ENCODE results near the gene PCDHGB2. TPM values are rescaled to one million over a fixed set of nuclear protein-coding genes. Genes with fewer than 3 reads are reported as not detected.
"Not testable (repeated sequence)": the region's sequence is repeated elsewhere in the genome, so short reads cannot be mapped to it uniquely, and the experiment has no call there.

Gene PCDHGB2
- polyA plus RNA-seq, 10 donors: 1.9 to 2.6 (median 2.2) TPM

DNA sequence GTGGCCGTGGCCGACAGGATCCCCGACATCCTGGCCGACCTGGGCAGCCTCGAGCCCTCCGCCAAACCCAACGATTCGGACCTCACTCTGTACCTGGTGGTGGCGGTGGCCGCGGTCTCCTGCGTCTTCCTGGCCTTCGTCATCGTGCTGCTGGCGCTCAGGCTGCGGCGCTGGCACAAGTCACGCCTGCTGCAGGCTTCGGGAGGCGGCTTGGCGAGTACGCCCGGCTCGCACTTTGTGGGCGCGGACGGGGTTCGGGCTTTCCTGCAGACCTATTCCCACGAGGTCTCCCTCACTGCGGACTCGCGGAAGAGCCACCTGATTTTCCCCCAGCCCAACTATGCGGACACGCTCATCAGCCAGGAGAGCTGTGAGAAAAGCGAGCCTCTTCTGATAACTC, 13.8 kb upstream of the PCDHGB2 start:
- not testable (repeated sequence) for DNase-seq

- DNase-seq: no peak
Measured at GRCh38 chr5:141349917-141350619, 9.7 kb upstream of the PCDHGB2 start, which contains the start of gene PCDHGB1. PCDHGB1 (plus strand) TSS chr5:141350099; CDS start chr5:141350261, 162 bp downstream.

DNA sequence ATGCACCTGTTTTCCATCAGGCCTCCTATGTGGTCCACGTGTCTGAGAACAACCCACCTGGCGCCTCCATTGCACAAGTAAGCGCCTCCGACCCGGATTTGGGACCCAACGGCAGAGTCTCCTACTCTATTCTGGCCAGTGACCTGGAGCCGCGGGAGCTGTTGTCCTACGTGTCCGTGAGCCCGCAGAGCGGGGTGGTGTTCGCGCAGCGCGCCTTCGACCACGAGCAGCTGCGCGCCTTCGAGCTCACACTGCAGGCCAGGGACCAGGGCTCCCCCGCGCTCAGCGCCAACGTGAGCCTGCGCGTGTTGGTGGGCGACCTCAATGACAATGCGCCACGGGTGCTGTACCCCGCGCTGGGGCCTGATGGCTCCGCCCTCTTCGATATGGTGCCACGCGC, 8.2 kb upstream of the PCDHGB2 start:
- no peak for DNase-seq

DNA sequence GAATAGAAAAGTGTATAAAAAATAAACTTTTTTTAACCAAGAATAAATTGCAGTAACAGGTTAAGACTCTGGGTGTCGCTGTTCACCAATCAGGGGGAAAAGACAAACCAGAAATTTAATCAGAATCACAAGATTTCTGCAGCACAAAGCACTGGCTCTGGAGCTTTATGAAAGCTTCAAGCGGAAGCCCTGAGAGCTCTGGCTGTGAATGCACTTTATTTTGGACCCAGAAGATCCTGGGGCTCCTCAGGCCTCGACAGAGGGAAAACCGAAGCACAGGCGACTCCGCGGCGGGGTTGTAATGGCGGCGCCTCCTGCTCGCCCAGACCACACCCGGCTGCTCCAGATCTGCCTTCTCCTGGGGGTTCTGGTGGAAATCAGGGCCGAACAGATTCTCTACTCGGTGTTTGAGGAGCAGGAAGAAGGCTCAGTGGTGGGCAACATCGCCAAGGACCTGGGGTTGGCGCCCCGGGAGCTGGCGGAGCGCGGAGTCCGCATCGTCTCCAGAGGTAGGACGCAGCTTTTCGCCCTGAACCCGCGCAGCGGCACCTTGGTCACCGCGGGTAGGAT, 4.8 kb upstream of the PCDHGB2 start, which contains the start of gene PCDHGA4:
PCDHGA4 (plus strand) TSS at position 122 of the 570 bp plus-strand sequence; CDS start at position 209, 87 bp downstream.
- DNase-seq: no peak

- DNase-seq: no peak
Measured at GRCh38 chr5:141355641-141356040, 4.2 kb upstream of the PCDHGB2 start.

DNA sequence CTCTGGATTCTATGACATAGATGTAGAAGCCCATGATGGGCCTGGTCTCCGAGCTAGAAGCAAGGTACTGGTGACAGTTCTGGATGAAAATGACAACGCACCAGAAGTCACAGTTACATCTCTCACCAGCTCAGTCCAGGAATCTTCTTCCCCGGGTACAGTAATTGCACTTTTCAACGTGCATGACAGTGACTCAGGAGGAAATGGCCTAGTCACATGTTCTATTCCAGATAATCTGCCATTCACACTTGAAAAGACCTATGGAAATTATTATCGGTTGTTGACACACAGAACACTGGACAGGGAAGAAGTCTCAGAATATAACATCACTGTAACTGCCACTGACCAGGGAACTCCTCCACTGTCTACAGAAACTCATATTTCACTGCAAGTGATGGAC, 3.7 kb upstream of the PCDHGB2 start:
- DNase-seq: no peak

GRCh38 chr5:141356950-141357349, 2.8 kb upstream of the PCDHGB2 start:
- no peak for DNase-seq

- DNase-seq: no peak
Measured at GRCh38 chr5:141360685-141361084, 891 bp downstream of the PCDHGB2 start.

GRCh38 chr5:141362719-141363118, 2.9 kb downstream of the PCDHGB2 start:
- DNase-seq: no peak

DNA sequence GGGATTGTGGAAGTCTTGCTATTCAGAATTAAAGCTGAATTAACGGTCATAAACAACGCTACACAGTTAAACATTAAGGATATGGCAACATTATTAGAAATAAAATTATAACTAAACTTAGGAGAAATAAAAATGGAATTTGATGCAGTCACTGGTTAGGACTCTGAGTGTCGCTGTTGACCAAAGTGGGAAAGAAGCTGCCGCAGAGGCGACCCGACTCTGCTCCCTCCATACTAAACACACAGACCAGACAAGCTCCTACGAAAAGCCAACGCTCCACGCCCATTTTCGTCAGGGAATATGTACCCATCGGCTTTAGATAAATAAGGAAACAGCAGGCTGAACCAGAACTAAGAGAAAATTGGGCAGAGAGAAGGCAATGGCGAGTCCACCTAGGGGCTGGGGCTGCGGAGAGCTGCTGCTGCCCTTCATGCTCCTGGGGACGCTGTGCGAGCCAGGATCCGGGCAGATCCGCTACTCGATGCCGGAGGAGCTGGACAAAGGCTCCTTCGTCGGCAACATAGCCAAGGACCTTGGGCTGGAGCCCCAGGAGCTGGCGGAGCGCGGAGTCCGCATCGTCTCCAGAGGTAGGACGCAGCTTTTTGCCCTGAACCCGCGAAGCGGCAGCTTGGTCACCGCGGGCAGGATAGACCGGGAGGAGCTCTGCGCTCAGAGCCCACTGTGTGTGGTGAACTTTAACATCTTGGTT, 4.3 kb downstream of the PCDHGB2 start, which contains the start of gene PCDHGA5:
PCDHGA5 (plus strand) TSS at position 211 of the 709 bp plus-strand sequence; CDS start at position 380, 169 bp downstream.
- peak in 1 of 3 donors; percentile 17 for DNase-seq

- DNase-seq: no peak
Measured at GRCh38 chr5:141366016-141366896, 6.5 kb downstream of the PCDHGB2 start.

- peak in 1 of 3 donors; percentile 17 for DNase-seq
Measured at GRCh38 chr5:141369994-141370848, 10.4 kb downstream of the PCDHGB2 start, which contains the start of gene PCDHGB3. PCDHGB3 (plus strand) TSS chr5:141370242; CDS start chr5:141370395, 153 bp downstream.

DNA sequence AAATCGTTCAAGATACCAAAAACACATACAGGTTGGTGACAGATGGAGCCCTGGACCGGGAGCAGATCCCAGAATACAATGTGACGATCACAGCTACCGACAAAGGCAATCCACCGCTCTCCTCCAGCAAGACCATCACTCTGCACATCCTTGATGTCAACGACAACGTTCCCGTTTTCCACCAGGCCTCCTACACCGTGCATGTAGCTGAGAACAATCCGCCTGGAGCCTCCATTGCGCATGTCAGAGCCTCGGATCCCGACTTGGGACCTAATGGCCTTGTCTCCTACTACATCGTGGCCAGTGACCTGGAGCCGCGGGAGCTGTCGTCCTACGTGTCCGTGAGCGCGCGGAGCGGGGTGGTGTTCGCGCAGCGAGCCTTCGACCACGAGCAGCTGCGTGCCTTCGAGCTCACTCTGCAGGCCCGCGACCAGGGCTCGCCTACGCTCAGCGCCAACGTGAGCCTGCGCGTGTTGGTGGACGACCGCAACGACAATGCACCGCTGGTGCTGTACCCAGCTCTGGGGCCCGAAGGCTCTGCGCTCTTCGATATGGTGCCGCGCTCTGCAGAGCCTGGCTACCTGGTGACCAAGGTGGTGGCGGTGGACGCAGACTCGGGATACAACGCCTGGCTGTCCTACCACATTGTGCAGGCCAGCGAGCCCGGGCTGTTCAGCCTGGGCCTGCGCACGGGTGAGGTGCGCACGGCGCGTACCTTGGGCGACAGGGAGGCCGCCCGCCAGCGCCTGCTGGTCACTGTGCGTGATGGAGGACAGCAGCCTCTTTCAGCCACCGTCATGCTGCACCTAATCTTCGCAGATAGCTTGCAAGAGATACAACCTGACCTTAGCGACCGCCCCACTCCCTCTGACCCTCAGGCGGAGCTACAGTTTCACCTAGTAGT, 12.0 kb downstream of the PCDHGB2 start:
- no peak for DNase-seq

DNA sequence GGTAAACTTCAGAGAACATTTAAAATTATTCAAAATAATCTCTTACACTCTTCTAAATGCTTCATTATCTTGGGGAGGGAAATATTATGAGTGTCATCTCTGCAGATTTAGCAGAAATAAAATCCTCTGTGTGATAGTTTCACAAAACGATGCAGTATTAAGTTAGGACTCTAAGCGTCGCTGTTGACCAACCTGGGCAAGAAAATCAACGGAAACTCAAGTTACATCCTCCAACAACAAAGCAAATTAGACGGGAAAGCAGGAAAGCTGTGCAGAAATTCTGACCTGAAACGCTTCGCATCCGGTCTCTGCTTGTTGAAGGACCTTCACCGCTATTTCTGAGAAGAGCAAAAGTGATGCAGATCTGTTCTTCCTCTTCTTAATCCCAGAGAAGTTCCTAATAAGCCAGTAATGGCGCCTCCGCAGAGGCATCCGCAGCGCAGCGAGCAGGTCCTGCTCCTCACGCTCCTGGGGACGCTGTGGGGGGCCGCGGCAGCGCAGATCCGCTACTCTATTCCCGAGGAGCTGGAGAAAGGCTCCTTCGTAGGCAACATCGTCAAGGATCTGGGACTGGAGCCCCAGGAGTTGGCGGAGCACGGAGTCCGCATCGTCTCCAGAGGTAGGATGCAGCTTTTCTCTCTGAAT, 14.0 kb downstream of the PCDHGB2 start, which contains the start of gene PCDHGA6:
PCDHGA6 (plus strand) TSS at position 219 of the 645 bp plus-strand sequence; CDS start at position 412, 193 bp downstream.
- peak in 1 of 3 donors; percentile 14 for DNase-seq

DNA sequence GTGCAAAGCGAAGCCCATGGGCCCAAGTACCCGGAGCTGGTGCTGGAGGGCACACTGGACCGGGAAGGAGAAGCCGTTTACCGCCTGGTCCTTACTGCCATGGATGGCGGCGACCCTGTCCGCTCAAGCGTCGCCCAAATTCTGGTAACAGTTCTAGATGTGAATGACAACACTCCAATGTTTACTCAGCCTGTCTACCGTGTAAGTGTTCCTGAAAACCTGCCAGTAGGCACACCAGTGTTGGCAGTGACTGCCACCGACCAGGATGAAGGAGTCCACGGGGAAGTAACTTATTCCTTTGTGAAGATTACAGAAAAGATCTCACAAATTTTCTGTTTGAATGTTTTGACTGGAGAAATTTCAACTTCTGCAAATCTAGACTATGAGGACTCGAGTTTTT, 14.8 kb downstream of the PCDHGB2 start:
- DNase-seq: no peak

GRCh38 chr5:141375444-141376155, 15.8 kb downstream of the PCDHGB2 start:
- not testable (repeated sequence) for DNase-seq

- DNase-seq: no peak
Measured at GRCh38 chr5:141382469-141383294, 22.9 kb downstream of the PCDHGB2 start, which contains the start of gene PCDHGA7. PCDHGA7 (plus strand) TSS chr5:141382742; CDS start chr5:141382900, 158 bp downstream.
